NCI-H2107 treated with DMSO at 0.1 percent for 48 hours (cell line): ENCODE results near the gene PPP1R3C.

Experiments used
- DNase-seq: peaks from one replicate; lab custom pipeline; 2025; ENCODE audit not compliant: unreplicated experiment; lab: John Stamatoyannopoulos, UW

Gene PPP1R3C

DNA sequence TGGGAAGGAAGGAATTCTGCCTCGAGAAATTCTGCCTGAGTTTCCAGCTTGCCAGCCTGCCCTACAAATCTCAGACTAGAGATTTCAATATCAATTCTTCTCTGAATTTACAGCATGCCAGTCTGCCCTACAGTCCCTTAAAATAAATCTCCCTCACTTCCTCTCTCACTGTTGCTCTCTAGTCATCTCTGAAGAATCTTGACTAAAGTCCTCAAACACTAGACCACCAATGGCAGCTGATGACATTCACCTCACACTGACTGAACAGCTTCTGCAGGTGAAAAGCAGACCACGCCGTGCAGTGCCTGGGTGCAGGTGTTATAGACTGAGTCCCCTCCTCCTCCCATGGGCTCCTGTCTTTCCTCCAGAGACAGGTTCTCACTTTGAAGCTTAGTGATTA lies 30.4 kb downstream of the PPP1R3C start:
- no peak for DNase-seq

DNA sequence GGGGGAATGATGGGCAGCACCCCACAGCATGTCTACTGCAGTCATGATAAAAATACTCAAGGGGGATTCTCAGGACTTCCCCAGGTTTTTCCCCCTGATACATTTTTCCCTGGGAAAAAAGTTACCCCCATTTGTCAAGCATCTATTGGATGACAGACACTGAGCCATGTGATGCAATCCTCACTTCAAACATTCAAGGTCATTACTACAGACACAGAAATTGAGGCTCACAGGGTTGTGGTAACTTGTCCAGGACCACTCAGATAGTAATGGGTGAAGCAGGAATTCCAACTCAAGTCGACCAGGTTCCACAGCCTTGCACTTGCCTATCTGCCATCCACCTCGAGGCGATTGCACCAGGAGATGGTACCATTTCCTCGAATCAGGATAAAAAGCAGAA lies 31.7 kb downstream of the PPP1R3C start:
- DNase-seq = no peak

DNA sequence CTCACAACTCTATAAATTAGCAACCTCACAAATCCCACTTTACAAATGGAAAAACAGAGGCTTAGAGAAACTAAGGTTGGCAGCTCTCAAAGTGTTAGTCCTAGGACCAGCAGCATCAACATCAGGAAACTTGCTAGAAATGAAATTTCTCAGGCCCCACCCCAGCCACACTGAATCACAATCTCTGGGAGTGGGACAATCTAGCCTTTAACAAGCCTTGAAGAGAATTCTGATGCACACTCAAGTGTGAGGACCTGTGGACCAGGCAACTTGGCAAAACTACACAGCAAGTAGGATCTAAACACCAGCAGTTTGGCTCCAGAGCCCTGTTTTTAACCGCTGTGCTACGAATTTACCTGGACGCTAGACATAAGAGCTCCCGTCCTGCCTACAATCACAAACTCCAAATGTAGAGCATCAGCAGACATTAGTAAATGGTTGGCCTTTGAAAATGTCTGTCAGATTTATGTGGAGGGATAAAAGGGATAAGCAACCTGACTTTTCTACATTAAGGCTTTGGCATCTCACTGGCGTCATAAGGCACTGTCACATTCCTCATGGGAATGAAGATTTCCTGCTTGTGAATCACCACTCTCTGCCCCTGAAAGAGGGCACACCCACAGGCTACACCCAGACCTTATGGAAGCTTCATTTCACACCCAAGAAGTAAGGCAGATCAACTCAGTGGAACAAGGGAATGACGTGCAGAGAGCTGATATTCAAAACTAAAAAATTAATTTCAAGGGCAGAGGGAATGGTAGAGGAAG lies 34.5 kb downstream of the PPP1R3C start:
- DNase-seq = no peak

DNA sequence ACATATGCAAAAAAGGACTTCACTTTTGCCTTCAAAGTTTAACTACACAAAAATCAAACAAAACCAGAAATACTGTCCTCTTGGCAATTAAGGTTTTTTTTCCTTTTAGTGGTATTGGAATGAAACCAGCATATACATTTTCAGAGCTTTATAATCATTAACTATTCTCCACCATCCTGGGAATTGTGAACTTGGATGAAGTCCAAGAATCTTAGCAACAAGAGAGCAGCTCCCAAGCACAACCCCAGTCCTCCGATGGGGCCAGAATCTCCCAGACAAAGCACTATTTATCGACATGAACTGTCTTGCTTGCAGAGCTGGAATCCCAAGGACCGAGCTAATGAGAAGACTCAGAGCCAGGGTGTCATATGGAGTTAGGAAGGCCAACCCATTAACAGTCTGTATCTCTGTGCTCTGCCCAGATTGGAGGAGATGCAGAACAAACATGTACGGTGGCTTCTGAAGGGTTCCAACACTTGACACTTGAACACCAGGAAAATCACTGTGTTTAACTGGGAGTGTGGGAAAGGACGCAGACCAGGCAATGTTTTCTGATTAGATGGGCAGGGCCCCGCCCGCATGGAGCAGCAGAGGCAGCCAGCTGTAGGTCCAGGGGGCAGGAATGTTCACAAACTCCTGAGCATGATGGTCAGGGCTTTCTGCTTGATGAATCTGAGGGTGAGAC lies 35.5 kb downstream of the PPP1R3C start:
- DNase-seq = no peak

DNA sequence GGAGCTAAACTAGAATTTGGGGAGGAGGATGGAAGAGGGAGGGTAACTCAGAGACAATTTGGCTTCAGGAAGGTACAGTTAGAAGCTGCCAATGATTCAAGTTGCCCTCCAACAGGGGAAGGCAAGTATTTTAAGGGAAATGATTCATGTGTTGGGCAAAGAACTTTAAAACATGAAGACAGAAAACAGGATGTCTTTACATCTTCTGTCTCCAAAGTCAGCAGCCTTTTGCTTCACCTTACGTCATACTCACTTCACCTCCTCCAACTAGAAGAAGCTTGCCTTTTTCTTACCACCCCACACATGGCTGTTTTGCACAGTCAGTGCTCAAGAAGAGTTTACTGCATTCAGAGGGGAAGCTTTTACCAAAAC lies 36.1 kb downstream of the PPP1R3C start:
- no peak for DNase-seq

DNA sequence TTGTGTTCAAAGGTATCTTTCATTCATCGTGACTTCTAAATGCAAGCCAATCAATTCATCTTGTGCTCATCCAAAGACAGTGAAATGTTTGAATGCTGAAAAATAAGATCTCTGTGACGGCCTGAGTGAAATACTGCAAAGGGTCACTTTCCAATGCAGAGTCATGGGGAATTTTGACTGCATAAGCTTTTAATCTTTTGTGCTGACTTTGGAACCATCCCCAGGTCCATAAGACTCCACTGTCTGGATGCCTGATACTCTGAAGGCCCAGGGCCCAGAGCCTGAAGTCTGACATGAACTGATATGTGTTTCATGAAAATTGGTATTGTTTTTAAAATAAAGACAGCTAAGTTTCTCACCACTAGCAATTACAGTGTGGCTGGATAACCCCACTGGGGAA lies 39.0 kb downstream of the PPP1R3C start:
- DNase-seq = no peak

DNA sequence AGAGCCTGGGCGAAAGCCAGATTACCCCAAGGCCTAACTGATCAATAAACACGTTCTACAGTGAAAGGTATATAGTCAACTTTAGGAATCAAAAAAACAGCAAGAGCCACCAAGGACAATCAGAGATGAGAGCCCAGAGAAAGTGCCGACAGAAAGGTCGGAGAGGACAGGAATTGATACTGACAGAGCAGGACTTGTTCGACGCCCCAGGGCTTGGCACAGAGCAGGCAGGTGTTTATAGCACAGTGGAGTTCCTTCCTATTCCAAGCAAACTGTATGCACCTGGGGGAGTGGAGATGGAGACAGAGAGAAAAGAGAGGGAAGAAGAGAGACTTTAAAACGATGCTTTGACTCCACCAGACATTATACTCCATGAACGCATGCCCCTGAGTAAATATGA lies 39.5 kb downstream of the PPP1R3C start:
- no peak for DNase-seq

DNA sequence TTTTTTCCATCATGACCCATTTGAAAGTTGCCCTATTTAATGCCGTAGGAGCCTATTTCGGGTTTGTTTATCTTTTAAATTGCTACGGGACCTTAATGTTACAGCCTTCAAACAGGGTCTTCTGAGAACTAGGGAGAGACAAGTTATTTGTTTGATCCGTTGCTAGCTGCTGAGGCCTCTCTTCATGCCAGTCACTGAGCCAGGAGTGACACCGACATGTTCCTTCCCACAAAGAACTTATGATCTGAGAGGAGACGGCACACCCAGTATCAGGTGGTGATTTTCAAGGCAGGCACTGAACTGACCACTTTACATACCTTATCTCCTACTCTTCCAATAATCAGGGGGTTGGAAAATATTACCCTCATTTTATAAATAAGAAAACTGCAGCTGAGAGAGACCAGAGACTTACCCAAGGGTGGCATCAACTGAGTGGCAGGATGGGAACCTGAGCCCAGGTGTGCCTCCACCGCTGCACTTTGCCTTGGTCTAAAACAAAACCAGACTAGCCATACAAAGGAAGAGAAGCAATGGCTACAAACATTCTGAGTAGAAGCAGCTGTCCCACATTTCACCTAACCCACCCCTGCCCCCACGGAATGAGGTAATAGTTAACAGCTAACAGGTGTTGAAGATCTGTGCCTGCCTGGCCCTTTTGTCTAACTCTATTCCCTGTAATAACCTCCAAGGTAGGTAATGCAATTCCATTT lies 40.5 kb downstream of the PPP1R3C start:
- peak; percentile 76 for DNase-seq

DNA sequence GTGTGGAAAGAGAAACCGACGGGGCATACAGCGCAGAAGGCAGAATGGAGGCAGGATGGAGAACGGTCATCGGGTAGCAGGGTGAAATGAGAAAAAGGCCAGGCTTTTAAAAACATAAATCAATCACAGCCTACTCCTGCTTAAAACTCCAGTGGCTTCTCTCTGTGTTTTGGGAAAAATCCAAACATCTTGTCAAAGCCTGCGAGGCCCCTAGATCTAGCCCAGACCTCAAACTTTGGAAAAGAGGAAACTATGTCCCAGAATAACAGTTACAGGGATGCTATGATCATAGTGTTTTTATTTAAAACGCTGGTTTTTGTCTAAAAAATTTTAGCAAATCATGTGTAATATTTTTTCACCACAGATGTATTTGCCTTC lies 41.1 kb downstream of the PPP1R3C start:
- DNase-seq = no peak

DNA sequence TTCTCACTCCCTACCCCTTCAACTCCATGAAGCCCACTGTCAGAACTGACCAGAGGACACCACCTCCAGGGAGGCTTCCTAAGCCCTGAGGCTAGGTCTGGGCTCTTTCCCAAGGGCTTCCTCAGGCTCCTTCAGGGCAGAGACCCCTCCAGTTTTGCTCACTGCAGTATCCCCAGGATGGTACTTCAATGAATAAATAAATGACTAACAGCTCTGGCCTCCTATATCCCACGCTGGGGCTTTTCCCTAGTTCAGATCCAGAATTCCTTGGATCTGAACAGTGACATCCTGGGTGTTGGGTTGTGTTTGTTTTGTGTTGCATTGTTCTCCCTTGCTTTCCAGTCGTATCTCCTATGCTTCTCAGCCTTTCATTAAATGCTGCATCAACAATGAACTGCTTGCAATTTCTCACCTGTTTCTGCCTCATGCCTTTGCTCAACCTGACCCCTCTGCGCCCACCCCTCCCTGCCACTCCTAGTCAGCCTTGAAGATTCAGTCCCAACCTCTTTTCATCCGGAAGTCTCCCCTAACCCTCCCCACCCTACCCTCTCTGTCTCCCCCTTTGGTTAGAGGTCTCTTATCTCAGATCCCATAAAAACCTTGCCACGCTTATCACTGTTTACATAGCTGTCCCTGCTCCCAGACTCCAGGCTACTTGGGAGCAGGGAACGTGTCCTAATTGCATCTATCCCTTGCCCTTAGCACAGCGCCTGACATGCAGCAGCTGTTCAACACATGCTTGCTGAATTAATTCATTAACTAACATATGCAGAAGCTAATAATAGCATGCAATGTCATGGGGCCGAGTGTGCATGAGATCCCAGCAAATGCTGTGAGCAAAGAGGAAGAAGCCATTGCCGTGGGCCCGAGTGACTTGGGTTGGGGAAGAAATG lies 41.7 kb downstream of the PPP1R3C start:
- DNase-seq = no peak

DNA sequence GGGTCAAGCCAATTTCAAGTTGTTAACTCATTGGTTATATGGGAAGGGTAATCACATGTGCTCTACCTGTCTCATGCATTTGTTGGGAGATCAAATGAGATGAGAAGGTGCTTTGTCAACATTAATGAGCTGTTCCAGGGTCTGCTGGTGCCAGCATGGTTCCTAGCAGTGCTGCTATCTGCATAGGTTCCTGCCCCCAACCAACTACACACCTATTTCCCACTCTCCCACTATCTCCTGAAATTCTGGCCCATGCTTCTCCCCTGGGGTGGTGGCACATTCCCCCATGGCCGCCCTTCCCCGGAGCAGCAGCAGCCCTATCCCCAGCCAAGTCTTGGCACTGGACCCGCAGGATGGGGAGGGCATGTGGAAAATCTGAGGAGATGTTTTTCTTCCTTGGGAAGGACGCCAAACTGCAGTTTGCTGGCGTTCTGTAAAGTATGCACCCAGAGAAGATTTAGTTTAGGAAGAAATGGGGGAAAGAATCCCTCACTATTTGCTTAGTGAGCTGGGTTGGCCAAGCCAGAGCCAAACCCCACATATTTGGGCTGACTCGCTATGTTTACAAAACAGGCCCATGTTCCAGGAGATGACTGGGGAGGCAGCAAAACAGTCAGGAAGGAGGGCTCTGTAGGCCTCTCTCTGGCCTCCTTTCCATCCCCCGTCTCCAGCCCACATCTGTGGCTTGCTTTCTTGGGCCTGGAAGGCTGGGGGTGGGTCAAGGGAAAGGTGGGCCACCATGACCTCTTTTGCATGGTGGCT lies 42.5 kb downstream of the PPP1R3C start:
- DNase-seq = no peak

DNA sequence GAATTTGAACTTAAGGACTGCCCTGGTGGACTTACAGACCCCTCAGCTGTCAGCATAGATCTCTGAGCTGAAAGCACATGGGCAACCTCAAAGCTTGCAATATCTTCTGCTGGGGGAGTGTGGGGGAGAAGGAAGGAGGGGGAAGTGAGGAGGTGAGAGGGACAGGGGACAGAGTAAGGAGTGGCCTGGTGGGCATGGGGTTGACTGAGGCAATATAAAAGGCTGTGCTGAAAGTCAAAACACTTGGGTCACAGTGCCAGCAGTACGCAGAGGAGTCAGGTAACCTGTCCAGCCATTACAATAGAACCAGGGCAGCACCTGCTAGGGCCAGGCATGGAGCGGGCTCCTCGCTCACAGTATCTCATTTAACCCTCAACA lies 43.2 kb downstream of the PPP1R3C start:
- DNase-seq = no peak

DNA sequence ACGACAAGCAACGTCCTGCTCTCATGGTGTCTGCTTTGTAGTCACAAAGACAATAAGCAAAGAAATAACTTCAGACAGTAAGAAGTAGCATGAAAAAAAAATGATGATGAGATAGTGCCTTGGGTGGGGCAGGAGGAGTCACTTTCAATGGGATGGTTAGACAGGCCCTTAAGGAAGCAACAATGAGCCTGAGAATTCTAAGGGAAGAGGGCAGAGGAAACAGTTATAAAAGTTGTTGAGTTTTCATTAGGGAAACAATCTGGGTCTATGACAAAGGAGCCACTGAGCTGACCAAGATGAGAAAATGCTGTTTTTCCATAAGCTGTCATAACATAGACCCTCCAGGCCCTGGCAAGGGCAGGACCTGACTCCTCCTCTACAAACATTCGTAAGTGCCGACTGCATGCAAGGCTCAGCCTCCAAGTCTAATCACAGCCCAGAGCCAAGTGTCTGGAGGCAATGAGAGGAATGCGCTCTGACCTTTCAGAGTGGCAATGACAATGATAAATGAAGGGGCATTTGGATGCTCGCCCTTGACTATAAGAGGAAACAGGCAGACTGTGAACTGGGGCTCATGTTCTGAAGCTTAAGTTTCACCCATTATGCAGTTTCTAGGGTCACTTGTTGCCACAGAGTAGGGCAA lies 43.7 kb downstream of the PPP1R3C start:
- DNase-seq = no peak

DNA sequence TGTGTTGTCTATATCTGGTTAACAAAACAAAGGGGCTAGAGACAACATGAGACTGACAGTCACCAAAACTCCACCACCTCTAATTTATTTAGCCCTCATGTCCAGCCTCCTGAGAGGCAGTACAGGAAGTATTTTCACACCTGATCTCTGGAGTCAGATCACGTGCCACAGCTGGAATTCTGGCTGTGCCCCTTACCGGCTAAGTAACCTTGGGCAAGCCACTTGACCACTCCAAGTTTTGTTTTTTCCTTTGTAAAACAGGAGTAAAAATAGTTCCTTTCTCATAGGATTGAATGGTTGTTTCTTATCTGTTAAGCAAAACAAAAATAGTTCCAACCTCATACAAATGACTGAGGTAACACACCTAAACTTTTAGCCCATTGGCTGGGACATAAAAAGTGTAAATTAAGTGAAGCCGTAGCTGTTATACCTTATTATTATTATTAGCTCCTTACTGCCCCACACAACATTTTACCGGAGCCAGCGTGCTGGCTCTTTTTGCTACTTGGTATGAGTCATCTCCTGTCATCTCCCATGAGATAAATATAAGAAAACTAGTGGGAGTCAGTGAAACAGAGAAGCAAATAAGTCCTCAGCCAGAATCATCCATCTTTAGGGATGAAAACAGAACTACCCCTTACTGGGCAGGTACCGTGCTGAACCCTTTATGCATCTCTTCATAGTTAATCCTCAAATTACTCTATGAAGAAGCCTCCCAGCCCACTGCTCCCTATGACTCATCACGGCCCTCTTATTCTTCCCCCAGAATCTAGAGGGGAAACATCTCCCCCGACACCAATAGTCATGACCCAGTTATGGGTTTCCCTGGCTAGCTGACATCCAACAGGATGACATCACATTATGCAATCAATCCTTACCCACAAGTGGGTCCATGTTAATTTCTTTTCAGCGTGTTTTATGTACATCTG lies 44.9 kb downstream of the PPP1R3C start:
- no peak for DNase-seq

DNA sequence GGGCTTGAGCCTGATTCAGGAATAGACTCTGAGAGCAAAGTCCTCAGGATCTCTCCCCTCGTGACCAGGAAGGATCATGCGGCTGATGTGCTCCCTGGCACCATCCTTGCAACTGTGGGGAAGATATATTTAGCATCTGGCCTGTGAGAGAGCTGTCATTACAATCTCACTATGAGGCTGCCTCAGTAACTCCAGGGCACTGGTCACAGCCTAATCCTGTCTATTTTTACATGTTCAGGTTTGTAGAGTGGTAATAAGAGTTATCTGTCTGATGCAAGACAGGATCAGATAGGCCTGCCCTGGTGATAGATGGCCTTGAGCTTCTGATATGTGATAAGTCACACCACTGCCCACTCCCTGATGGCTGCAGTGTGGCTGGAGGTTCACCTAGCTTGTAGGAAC lies 50.7 kb downstream of the PPP1R3C start:
- no peak for DNase-seq

DNA sequence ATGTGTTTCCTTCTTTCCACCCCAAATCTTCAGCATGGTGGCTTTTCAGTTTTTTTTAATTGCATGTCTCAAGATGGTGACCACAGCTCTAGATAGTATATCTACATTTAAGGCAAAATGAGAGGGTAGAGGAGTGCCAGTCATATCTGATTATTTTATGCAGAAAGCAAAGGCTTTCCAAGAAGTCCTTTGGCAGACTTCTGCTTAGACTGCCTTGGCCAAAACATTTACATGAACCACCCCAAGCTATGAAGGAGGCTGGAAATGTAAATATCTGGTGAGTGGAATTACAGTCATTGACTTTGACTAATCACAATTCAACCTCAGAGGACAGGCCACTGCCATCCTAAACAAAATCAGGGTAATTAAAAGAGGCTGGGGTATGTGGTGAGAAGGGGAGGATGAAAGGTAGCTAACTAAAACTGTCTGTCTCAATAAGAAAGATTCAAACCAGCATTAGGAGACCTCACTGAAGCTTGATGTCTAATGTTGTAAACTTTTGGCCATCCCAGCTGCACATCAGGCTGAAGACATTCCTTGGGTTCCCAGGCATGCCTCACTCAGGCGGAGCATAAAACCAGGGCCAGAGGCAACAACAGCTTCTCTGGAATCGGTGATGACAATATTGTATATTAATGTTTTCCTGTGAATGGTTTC lies 53.4 kb downstream of the PPP1R3C start:
- DNase-seq = no peak
